Endometrial microvascular endothelial cells (primary cell): ENCODE measurements around the gene LILRA5. TPM values are rescaled to one million over a fixed set of nuclear protein-coding genes. Genes with fewer than 3 reads are reported as not detected.
"Not testable (repeated sequence)": the region's sequence is repeated elsewhere in the genome, so short reads cannot be mapped to it uniquely, and the experiment has no call there.

Experiments
- in situ Hi-C: cut with HindIII; loops from 2 replicates; pipeline ENCODE4 v1.10.0; 2017; ENCODE audit warnings: low sequenced_read_pairs, low pct_unique_long_range_greater_than_20kb; ENCODE audit errors: inconsistent ontology term
- total RNA-seq: library from RNA; depleted of rRNA; stranded (reverse); fragments of >200 nt; gene quantifications from one replicate; pipeline ENCODE4 v1.2.3, GENCODE V29; 2015; ENCODE audit errors: inconsistent ontology term

Gene LILRA5
- total RNA-seq, 1 donor from 2014 or later, result not detected

GRCh38 chr19:54280441-54280840, 32.5 kb downstream of the LILRA5 start:
- in situ Hi-C loops, result not testable (repeated sequence)

GRCh38 chr19:54280025-54280424, 32.9 kb downstream of the LILRA5 start:
- in situ Hi-C loops, result not testable (repeated sequence)

- in situ Hi-C loops, result no loop called here
Observed at GRCh38 chr19:54279406-54279962, 33.5 kb downstream of the LILRA5 start.

- in situ Hi-C loops, result not testable (repeated sequence)
Observed at GRCh38 chr19:54278571-54279195, 34.3 kb downstream of the LILRA5 start.

GRCh38 chr19:54278056-54278455, 34.9 kb downstream of the LILRA5 start:
- in situ Hi-C loops, result not testable (repeated sequence)

- in situ Hi-C loops, result not testable (repeated sequence)
Observed at GRCh38 chr19:54277111-54277615, 35.8 kb downstream of the LILRA5 start.

GRCh38 chr19:54275951-54276350, 37.0 kb downstream of the LILRA5 start:
- in situ Hi-C loops, result no loop called here

- in situ Hi-C loops, result not testable (repeated sequence)
Observed at GRCh38 chr19:54274516-54274915, 38.5 kb downstream of the LILRA5 start.

GRCh38 chr19:54273821-54274220, 39.1 kb downstream of the LILRA5 start:
- in situ Hi-C loops, result no loop called here

GRCh38 chr19:54272181-54272580, 40.8 kb downstream of the LILRA5 start:
- in situ Hi-C loops, result not testable (repeated sequence)

GRCh38 chr19:54271587-54271986, 41.4 kb downstream of the LILRA5 start:
- in situ Hi-C loops, result not testable (repeated sequence)

- in situ Hi-C loops, result no loop called here
Observed at GRCh38 chr19:54271106-54271505, 41.9 kb downstream of the LILRA5 start.

- in situ Hi-C loops, result no loop called here
Observed at GRCh38 chr19:54268936-54269335, 44.0 kb downstream of the LILRA5 start.

- in situ Hi-C loops, result no loop called here
Observed at GRCh38 chr19:54266133-54266532, 46.8 kb downstream of the LILRA5 start.

GRCh38 chr19:54262470-54262869, 50.5 kb downstream of the LILRA5 start:
- in situ Hi-C loops, result no loop called here

GRCh38 chr19:54262066-54262465, 50.9 kb downstream of the LILRA5 start:
- in situ Hi-C loops, result no loop called here

- in situ Hi-C loops, result no loop called here
Observed at GRCh38 chr19:54257116-54257480, 55.9 kb downstream of the LILRA5 start, which contains the start of gene LILRB5. TSS of gene LILRB5 (minus strand) at chr19:54257273. CDS start at chr19:54257193, 80 bp downstream.
